Peyer's patch (tissue), 4 donors: ENCODE results near the gene SPI1.

ENCODE experiments used
- CTCF ChIP-seq, 6 experiments: fragments of 450-650 bp in 4 of 6; fragments of 200-600 bp in 2 of 6; sonication (generic) in 1 of 6; IDR thresholded peaks; one replicate each; pipeline ENCODE4 v1.5.1; 2017 to 2019; ENCODE audit warnings: antibody characterized with exemption in 6 of 6, mild to moderate bottlenecking in 3 of 6, moderate library complexity in 1 of 6
- POLR2A ChIP-seq, 2 donors: fragments of 450-650 bp; IDR thresholded peaks; one replicate each; pipeline ENCODE4 v1.5.1; 2017; ENCODE audit warnings: antibody characterized with exemption in 2 of 2, mild to moderate bottlenecking in 2 of 2, moderate library complexity in 2 of 2

- no peak for TF ChIP-seq CTCF (IDR thresholded peaks at IDR 0.05)
- TF ChIP-seq POLR2A (IDR thresholded peaks at IDR 0.05): no peak
These were observed 18.0 kb downstream of the SPI1 start for GRCh38 chr11:47360341-47360740.
